ENCODE measurements around the gene TBC1D1. TPM values are rescaled to one million over a fixed set of nuclear protein-coding genes. Genes with fewer than 3 reads are reported as not detected.

Gene TBC1D1
- total and polyA plus RNA-seq, 2 donors (not counting 1 experiment from before 2014, with no cell fraction given), result 39.7 to 90.0 TPM

GRCh38 chr4:38101563-38101962 is 210.7 kb downstream of the TBC1D1 start:
- no peaks in the 10 kb centered on the region for H3K79me2 ChIP-seq (ENCODE audit: control insufficient read depth, insufficient read depth, low read length)
- peaks cover 4% of the 10 kb centered on the region for H3K4me1 ChIP-seq (ENCODE audit: control insufficient read depth, extremely low read depth, insufficient read depth, low read length)
- no peak overlapping the region for H3K27ac ChIP-seq (ENCODE audit: insufficient read depth, low read length)
- no peaks in the 10 kb centered on the region for H3K9me3 ChIP-seq (ENCODE audit: control insufficient read depth, insufficient read depth, low read depth, low read length)
- no peaks in the 10 kb centered on the region for H3K27me3 ChIP-seq (ENCODE audit: control insufficient read depth, insufficient read depth, low read length)
- H2AFZ ChIP-seq (ENCODE audit: low read length), result no peak overlapping the region
- no peaks in the 10 kb centered on the region for H3K36me3 ChIP-seq (ENCODE audit: control insufficient read depth, insufficient read depth, low read length)
- no peak overlapping the region for H3K4me3 ChIP-seq (replicated peaks in 1 of 4; ENCODE audit: control extremely low read depth in 1 of 4, insufficient read depth in 1 of 4, low read depth in 3 of 4, low read length in 4 of 4)
- H3K9ac ChIP-seq (ENCODE audit: insufficient read depth, low read length), result no peak overlapping the region
- H4K20me1 ChIP-seq (ENCODE audit: control insufficient read depth, extremely low read depth, insufficient read depth, low read length), result no peaks in the 10 kb centered on the region
- TF ChIP-seq EZH2 (IDR thresholded peaks at IDR 0.05; ENCODE audit: low read length, missing control alignments), result no peak
- TF ChIP-seq, protein P1, sequence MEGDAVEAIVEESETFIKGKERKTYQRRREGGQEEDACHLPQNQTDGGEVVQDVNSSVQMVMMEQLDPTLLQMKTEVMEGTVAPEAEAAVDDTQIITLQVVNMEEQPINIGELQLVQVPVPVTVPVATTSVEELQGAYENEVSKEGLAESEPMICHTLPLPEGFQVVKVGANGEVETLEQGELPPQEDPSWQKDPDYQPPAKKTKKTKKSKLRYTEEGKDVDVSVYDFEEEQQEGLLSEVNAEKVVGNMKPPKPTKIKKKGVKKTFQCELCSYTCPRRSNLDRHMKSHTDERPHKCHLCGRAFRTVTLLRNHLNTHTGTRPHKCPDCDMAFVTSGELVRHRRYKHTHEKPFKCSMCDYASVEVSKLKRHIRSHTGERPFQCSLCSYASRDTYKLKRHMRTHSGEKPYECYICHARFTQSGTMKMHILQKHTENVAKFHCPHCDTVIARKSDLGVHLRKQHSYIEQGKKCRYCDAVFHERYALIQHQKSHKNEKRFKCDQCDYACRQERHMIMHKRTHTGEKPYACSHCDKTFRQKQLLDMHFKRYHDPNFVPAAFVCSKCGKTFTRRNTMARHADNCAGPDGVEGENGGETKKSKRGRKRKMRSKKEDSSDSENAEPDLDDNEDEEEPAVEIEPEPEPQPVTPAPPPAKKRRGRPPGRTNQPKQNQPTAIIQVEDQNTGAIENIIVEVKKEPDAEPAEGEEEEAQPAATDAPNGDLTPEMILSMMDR (conservative IDR thresholded peaks at IDR 0.05 in 1 of 2, IDR thresholded peaks at IDR 0.05 in 1 of 2; ENCODE audit: low read depth in 1 of 2, low read length in 2 of 2), result no peak
- H3K4me2 ChIP-seq (ENCODE audit: extremely low read depth, insufficient read depth, low read length), result no peak overlapping the region
- DNase-seq (ENCODE audit: low read depth in 2 of 2), result peak in 1 of 2 donors; percentile 86

DNA sequence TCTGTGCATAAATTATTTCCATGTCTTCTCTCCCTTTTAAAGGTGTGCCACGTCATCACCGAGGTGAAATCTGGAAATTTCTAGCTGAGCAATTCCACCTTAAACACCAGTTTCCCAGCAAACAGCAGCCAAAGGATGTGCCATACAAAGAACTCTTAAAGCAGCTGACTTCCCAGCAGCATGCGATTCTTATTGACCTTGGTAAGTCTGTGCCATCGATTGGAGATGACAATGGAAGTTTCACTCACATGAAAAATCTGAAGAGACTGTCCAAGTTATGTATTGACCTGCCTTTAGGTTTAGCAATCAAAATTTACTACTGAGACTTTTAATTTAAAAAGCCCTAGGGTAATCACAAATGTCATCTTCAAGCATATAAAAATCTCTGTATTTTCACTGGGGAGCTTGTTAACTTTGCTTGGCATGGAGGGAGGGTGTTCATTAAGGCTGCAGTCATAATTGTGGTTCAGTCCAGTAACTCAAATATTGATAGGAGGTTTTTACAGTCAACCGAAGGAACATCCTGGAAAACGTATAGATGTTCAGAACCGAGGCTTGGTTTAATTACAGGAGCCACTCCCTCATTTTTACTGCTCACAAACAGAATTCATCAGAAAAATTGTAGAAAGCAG is 212.2 kb downstream of the TBC1D1 start:
- Histone ChIP-seq H4K20me1 (ENCODE audit: control insufficient read depth, extremely low read depth, insufficient read depth, low read length) (no peaks in the 10 kb centered on the region), H3K36me3 (ENCODE audit: control insufficient read depth, insufficient read depth, low read length) (no peaks in the 10 kb centered on the region), H3K27me3 (ENCODE audit: control insufficient read depth, insufficient read depth, low read length) (no peaks in the 10 kb centered on the region), H3K4me2 (ENCODE audit: extremely low read depth, insufficient read depth, low read length) (no peak overlapping the region), H3K9ac (ENCODE audit: insufficient read depth, low read length) (no peak overlapping the region), H3K4me1 (ENCODE audit: control insufficient read depth, extremely low read depth, insufficient read depth, low read length) (peaks cover 4% of the 10 kb centered on the region), H3K79me2 (ENCODE audit: control insufficient read depth, insufficient read depth, low read length) (no peaks in the 10 kb centered on the region), H3K4me3 (replicated peaks in 1 of 4; ENCODE audit: control extremely low read depth in 1 of 4, insufficient read depth in 1 of 4, low read depth in 3 of 4, low read length in 4 of 4) (no peak overlapping the region), H3K9me3 (ENCODE audit: control insufficient read depth, insufficient read depth, low read depth, low read length) (no peaks in the 10 kb centered on the region), H3K27ac (ENCODE audit: insufficient read depth, low read length) (no peak overlapping the region), H2AFZ (ENCODE audit: low read length) (no peak overlapping the region)
- no peak for TF ChIP-seq EZH2 (IDR thresholded peaks at IDR 0.05; ENCODE audit: low read length, missing control alignments)
- TF ChIP-seq, protein P1 (conservative IDR thresholded peaks at IDR 0.05 in 1 of 2, IDR thresholded peaks at IDR 0.05 in 1 of 2; ENCODE audit: low read depth in 1 of 2, low read length in 2 of 2), result no peak
- no peak for DNase-seq (ENCODE audit: low read depth in 2 of 2)

DNA sequence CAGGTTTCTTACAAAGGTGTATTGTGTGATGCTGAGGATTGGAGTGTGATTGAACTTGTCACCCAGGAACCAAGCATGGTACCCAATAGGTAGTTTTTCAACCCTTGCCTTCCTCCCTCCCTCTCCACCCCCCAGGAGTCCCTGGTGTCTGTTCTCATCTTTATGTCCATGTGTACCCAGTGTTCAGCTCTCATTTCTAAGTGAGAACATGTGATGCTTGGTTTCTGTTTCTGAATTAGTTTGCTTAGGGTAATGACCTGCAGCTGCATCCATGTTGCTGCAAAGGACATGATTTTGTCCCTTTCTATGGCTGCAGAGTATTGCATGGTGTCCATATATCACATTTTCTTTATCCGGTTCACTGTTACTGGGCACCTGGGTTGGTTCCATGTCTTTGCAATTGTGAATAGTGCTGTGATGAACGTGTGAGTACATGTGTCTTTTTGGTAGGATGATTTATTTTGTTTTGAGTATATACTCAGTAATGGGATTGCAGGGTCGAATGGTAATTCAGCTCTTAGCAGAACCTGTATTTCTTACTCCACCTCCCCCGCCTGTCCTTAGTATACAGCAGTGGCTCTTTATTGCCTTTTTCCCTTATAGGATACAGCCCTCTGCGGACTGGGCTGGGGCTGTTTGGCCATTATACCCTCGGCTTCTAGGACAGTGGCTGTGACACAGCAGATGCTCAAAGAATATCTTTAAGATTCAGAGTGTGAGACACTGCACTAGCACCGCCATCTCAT is 214.8 kb downstream of the TBC1D1 start:
- no peak overlapping the region for H3K27ac ChIP-seq (ENCODE audit: insufficient read depth, low read length)
- H3K4me3 ChIP-seq (replicated peaks in 1 of 4; ENCODE audit: control extremely low read depth in 1 of 4, insufficient read depth in 1 of 4, low read depth in 3 of 4, low read length in 4 of 4), result no peak overlapping the region
- H4K20me1 ChIP-seq (ENCODE audit: control insufficient read depth, extremely low read depth, insufficient read depth, low read length), result no peaks in the 10 kb centered on the region
- H3K79me2 ChIP-seq (ENCODE audit: control insufficient read depth, insufficient read depth, low read length), result no peaks in the 10 kb centered on the region
- DNase-seq (ENCODE audit: low read depth in 2 of 2), result no peak
- H3K4me1 ChIP-seq (ENCODE audit: control insufficient read depth, extremely low read depth, insufficient read depth, low read length), result peaks cover 4% of the 10 kb centered on the region
- no peak for TF ChIP-seq EZH2 (IDR thresholded peaks at IDR 0.05; ENCODE audit: low read length, missing control alignments)
- TF ChIP-seq, protein P1 (conservative IDR thresholded peaks at IDR 0.05 in 1 of 2, IDR thresholded peaks at IDR 0.05 in 1 of 2; ENCODE audit: low read depth in 1 of 2, low read length in 2 of 2), result no peak
- H3K27me3 ChIP-seq (ENCODE audit: control insufficient read depth, insufficient read depth, low read length), result no peaks in the 10 kb centered on the region
- H3K4me2 ChIP-seq (ENCODE audit: extremely low read depth, insufficient read depth, low read length), result no peak overlapping the region
- H3K36me3 ChIP-seq (ENCODE audit: control insufficient read depth, insufficient read depth, low read length), result no peaks in the 10 kb centered on the region
- no peak overlapping the region for H3K9ac ChIP-seq (ENCODE audit: insufficient read depth, low read length)
- no peaks in the 10 kb centered on the region for H3K9me3 ChIP-seq (ENCODE audit: control insufficient read depth, insufficient read depth, low read depth, low read length)
- H2AFZ ChIP-seq (ENCODE audit: low read length), result no peak overlapping the region
